Hepatocyte (in vitro differentiated cells): Measurements from ENCODE around the gene IL20RA. TPM values are rescaled to one million over a fixed set of nuclear protein-coding genes. Genes with fewer than 3 reads are reported as not detected.
"Not testable (repeated sequence)": the region's sequence is repeated elsewhere in the genome, so short reads cannot be mapped to it uniquely, and the experiment has no call there.

ENCODE experiments used
- DNase-seq: peaks from one replicate; pipeline ENCODE4 v3.0.0-alpha.2; 2016; ENCODE audit warnings: low spot score
- H2AFZ ChIP-seq: fragments of 200-600 bp; sonication (generic); 2 replicates; pipeline ENCODE4 v1.6.0; 2016; ENCODE audit warnings: antibody characterized with exemption, mild to moderate bottlenecking
- H3K27ac ChIP-seq: fragments of 200-600 bp; sonication (generic); 2 replicates; pipeline ENCODE4 v1.5.1; 2016; ENCODE audit warnings: mild to moderate bottlenecking
- H3K27me3 ChIP-seq: fragments of 200-600 bp; sonication (generic); 2 replicates; pipeline ENCODE4 v1.6.1; 2016
- H3K36me3 ChIP-seq: fragments of 200-600 bp; sonication (generic); replicated peaks from 2 replicates; pipeline ENCODE4 v1.5.1; 2016; ENCODE audit warnings: low read depth; ENCODE audit not compliant: insufficient read depth
- H3K4me1 ChIP-seq: fragments of 200-600 bp; sonication (generic); 2 replicates; pipeline ENCODE4 v1.5.1; 2016; ENCODE audit warnings: mild to moderate bottlenecking, moderate library complexity; ENCODE audit not compliant: insufficient read depth
- H3K4me2 ChIP-seq: fragments of 200-600 bp; sonication (generic); 2 replicates; pipeline ENCODE4 v1.6.0; 2016
- H3K4me3 ChIP-seq: fragments of 200-600 bp; sonication (generic); 2 replicates; pipeline ENCODE4 v1.5.1; 2016; ENCODE audit warnings: mild to moderate bottlenecking
- H3K79me2 ChIP-seq: fragments of 200-600 bp; sonication (generic); 2 replicates; pipeline ENCODE4 v1.6.0; 2017; ENCODE audit warnings: mild to moderate bottlenecking
- H3K9me2 ChIP-seq: fragments of 200-600 bp; sonication (generic); replicated peaks from 2 replicates; pipeline ENCODE4 v1.6.0; 2017; ENCODE audit warnings: mild to moderate bottlenecking; ENCODE audit not compliant: insufficient read depth
- H3K9me3 ChIP-seq: fragments of 200-600 bp; sonication (generic); 2 replicates; pipeline ENCODE4 v1.5.1; 2016; ENCODE audit warnings: low read depth, mild to moderate bottlenecking
- H4K20me1 ChIP-seq: fragments of 200-600 bp; sonication (generic); 2 replicates; pipeline ENCODE4 v1.6.0; 2016; ENCODE audit warnings: mild to moderate bottlenecking; ENCODE audit not compliant: insufficient read depth, poor library complexity, severe bottlenecking
- CTCF ChIP-seq: fragments of 200-600 bp; sonication (generic); IDR thresholded peaks from 2 replicates; pipeline ENCODE4 v1.5.1; 2016; ENCODE audit warnings: antibody characterized with exemption, mild to moderate bottlenecking; ENCODE audit not compliant: poor library complexity
- EZH2 ChIP-seq: fragments of 200-600 bp; sonication (generic); IDR thresholded peaks from 2 replicates; pipeline ENCODE4 v1.6.1; 2016; ENCODE audit warnings: antibody characterized with exemption, mild to moderate bottlenecking, borderline replicate concordance
- EZH2phosphoT487 ChIP-seq: fragments of 200-600 bp; sonication (generic); IDR thresholded peaks from one replicate; pipeline ENCODE4 v1.6.1; 2018; ENCODE audit warnings: antibody characterized with exemption, mild to moderate bottlenecking, low read depth, moderate library complexity; ENCODE audit not compliant: unreplicated experiment, severe bottlenecking
- WGBS: methylation state at CpG from one replicate; pipeline ENCODE4 v1.1.6; 2016; ENCODE audit warnings: low lambda C conversion rate; ENCODE audit errors: missing lambda C conversion rate; 5-methylcytosine and 5-hydroxymethylcytosine counted together
- polyA plus RNA-seq: library from polyadenylated mRNA; unstranded; fragments of >200 nt; fragmentation: Nextera tagmentation; extraction: Ambion mirVana; gene quantifications from 2 replicates; pipeline ENCODE4 v1.2.1, GENCODE V29; 2016
- total RNA-seq: library from RNA; depleted of rRNA; stranded (reverse); fragments of >200 nt; gene quantifications from 2 replicates; pipeline ENCODE4 v1.2.3, GENCODE V29; 2014

IL20RA gene
- total and polyA plus RNA-seq, 2 experiments from 2014 or later, result 0.52 to 0.63 TPM

DNA sequence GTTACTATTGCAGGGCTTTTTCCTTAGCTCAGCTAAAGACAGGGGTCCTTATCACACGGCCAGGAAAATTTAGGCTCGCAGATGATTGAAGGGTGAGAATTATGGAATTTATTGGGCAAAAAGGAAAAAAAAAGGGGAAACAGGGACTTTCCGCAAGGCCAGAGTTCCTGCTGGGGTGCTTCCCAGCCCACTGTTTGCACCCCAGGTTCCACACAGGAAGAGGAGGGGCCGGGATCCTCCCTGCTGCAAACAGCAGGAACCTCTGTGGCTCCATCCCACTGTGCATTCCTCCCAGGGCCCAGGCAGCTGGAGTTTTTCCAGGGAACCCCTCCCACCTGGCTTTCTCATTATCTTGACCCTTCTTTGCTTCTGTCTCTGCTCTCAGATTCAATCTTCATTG lies 35.9 kb upstream of the IL20RA start:
- H2AFZ ChIP-seq, result no peak overlapping the region
- no peak for TF ChIP-seq EZH2
- TF ChIP-seq EZH2phosphoT487, result no peak
- no peak for TF ChIP-seq CTCF
- no peaks in the 10 kb centered on the region for H4K20me1 ChIP-seq
- no peaks in the 10 kb centered on the region for H3K79me2 ChIP-seq
- DNase-seq, result no peak
- H3K27me3 ChIP-seq, result no peaks in the 10 kb centered on the region
- no peaks in the 10 kb centered on the region for H3K9me3 ChIP-seq
- no peak overlapping the region for H3K4me3 ChIP-seq
- WGBS, result 82% methylated on average over 4 of the region's 4 CpGs
- H3K27ac ChIP-seq, result no peak overlapping the region
- H3K9me2 ChIP-seq, result no peaks in the 10 kb centered on the region
- no peaks in the 10 kb centered on the region for H3K36me3 ChIP-seq
- no peaks in the 10 kb centered on the region for H3K4me1 ChIP-seq
- H3K4me2 ChIP-seq, result no peak overlapping the region

- H3K9me2 ChIP-seq, result no peaks in the 10 kb centered on the region
- H4K20me1 ChIP-seq, result no peaks in the 10 kb centered on the region
- no peaks in the 10 kb centered on the region for H3K4me1 ChIP-seq
- H2AFZ ChIP-seq, result no peak overlapping the region
- H3K27ac ChIP-seq, result no peak overlapping the region
- no peak overlapping the region for H3K4me2 ChIP-seq
- H3K36me3 ChIP-seq, result no peaks in the 10 kb centered on the region
- H3K4me3 ChIP-seq, result no peak overlapping the region
- no peaks in the 10 kb centered on the region for H3K79me2 ChIP-seq
- TF ChIP-seq EZH2 (no peak), EZH2phosphoT487 (no peak), CTCF (peak; percentile 84)
- WGBS, result 78% methylated on average over 4 of the region's 4 CpGs
- H3K27me3 ChIP-seq, result no peaks in the 10 kb centered on the region
- peak; percentile 85 for DNase-seq
- H3K9me3 ChIP-seq, result no peaks in the 10 kb centered on the region
Observed at GRCh38 chr6:137076277-137077068, 31.7 kb upstream of the IL20RA start.

GRCh38 chr6:137075790-137076189 lies 31.0 kb upstream of the IL20RA start:
- H3K4me1 ChIP-seq, H3K4me2 ChIP-seq, H3K9me2 ChIP-seq, H4K20me1 ChIP-seq, H3K79me2 ChIP-seq, H3K9me3 ChIP-seq, H3K36me3 ChIP-seq, H3K4me3 ChIP-seq, DNase-seq, H2AFZ ChIP-seq, H3K27ac ChIP-seq, H3K27me3 ChIP-seq: not testable (repeated sequence)
- 85% methylated on average over 3 of the region's 3 CpGs for WGBS

- Histone ChIP-seq H3K9me2 (no peaks in the 10 kb centered on the region), H3K36me3 (no peaks in the 10 kb centered on the region), H2AFZ (no peak overlapping the region), H3K4me3 (no peak overlapping the region), H3K4me2 (no peak overlapping the region), H3K79me2 (no peaks in the 10 kb centered on the region), H3K9me3 (no peaks in the 10 kb centered on the region), H3K4me1 (no peaks in the 10 kb centered on the region), H3K27me3 (no peaks in the 10 kb centered on the region), H3K27ac (no peak overlapping the region), H4K20me1 (no peaks in the 10 kb centered on the region)
- DNase-seq, result no peak
- TF ChIP-seq EZH2phosphoT487 (no peak), CTCF (no peak), EZH2 (no peak)
- WGBS, result 79% methylated on average over 5 of the region's 5 CpGs
Observed at GRCh38 chr6:137070303-137070702, 25.5 kb upstream of the IL20RA start.
